ENCODE results near the gene SEC61B.

Gene SEC61B

GRCh38 chr9:99197987-99198386, 24.1 kb upstream of the SEC61B start:
- in situ Hi-C loops (cut with HindIII; ENCODE audit: low pct_unique_long_range_greater_than_20kb, low sequenced_read_pairs) = no loop called here
- peak in 1 of 2 experiments; percentile 2 for DNase-seq (ENCODE audit: low read depth in 1 of 2, low spot score in 1 of 2)
- no peak for TF ChIP-seq JUND (IDR thresholded peaks at IDR 0.05; ENCODE audit: low read depth)

GRCh38 chr9:99199938-99200539, 22.0 kb upstream of the SEC61B start:
- TF ChIP-seq JUND (IDR thresholded peaks at IDR 0.05; ENCODE audit: low read depth) = no peak
- in situ Hi-C loops (cut with HindIII; ENCODE audit: low pct_unique_long_range_greater_than_20kb, low sequenced_read_pairs) = no loop called here

GRCh38 chr9:99201603-99202002, 20.5 kb upstream of the SEC61B start:
- no peak for TF ChIP-seq JUND (IDR thresholded peaks at IDR 0.05; ENCODE audit: low read depth)
- DNase-seq (ENCODE audit: low read depth in 1 of 2, low spot score in 1 of 2) = no peak
- in situ Hi-C loops (cut with HindIII; ENCODE audit: low pct_unique_long_range_greater_than_20kb, low sequenced_read_pairs) = no loop called here

More at GRCh38 chr9:99199938-99200539, 22.0 kb upstream of the SEC61B start:
- DNase-seq (ENCODE audit: low read depth in 1 of 2, low spot score in 1 of 2) = no peak

GRCh38 chr9:99210572-99210971, 11.5 kb upstream of the SEC61B start:
- in situ Hi-C loops (cut with HindIII; ENCODE audit: low pct_unique_long_range_greater_than_20kb, low sequenced_read_pairs) = no loop called here

GRCh38 chr9:99211746-99212145, 10.3 kb upstream of the SEC61B start:
- in situ Hi-C loops (cut with HindIII; ENCODE audit: low pct_unique_long_range_greater_than_20kb, low sequenced_read_pairs) = no loop called here
- no peak for TF ChIP-seq JUND (IDR thresholded peaks at IDR 0.05; ENCODE audit: low read depth)
- no peak for DNase-seq (ENCODE audit: low read depth in 1 of 2, low spot score in 1 of 2)

More at GRCh38 chr9:99210572-99210971, 11.5 kb upstream of the SEC61B start:
- no peak for DNase-seq (ENCODE audit: low read depth in 1 of 2, low spot score in 1 of 2)
- no peak for TF ChIP-seq JUND (IDR thresholded peaks at IDR 0.05; ENCODE audit: low read depth)

- DNase-seq (ENCODE audit: low read depth in 1 of 2, low spot score in 1 of 2) = no peak
- TF ChIP-seq JUND (IDR thresholded peaks at IDR 0.05; ENCODE audit: low read depth) = no peak
- in situ Hi-C loops (cut with HindIII; ENCODE audit: low pct_unique_long_range_greater_than_20kb, low sequenced_read_pairs) = no loop called here
Measured at GRCh38 chr9:99213197-99213596, 8.9 kb upstream of the SEC61B start.

GRCh38 chr9:99216073-99216472, 6.0 kb upstream of the SEC61B start:
- in situ Hi-C loops (cut with HindIII; ENCODE audit: low pct_unique_long_range_greater_than_20kb, low sequenced_read_pairs) = no loop called here
- no peak for DNase-seq (ENCODE audit: low read depth in 1 of 2, low spot score in 1 of 2)
- TF ChIP-seq JUND (IDR thresholded peaks at IDR 0.05; ENCODE audit: low read depth) = no peak

GRCh38 chr9:99220011-99220410, 2.1 kb upstream of the SEC61B start:
- in situ Hi-C loops (cut with HindIII; ENCODE audit: low pct_unique_long_range_greater_than_20kb, low sequenced_read_pairs) = no loop called here
- no peak for TF ChIP-seq JUND (IDR thresholded peaks at IDR 0.05; ENCODE audit: low read depth)
- no peak for DNase-seq (ENCODE audit: low read depth in 1 of 2, low spot score in 1 of 2)

GRCh38 chr9:99221266-99221620, 839 bp upstream of the SEC61B start:
- in situ Hi-C loops (cut with HindIII; ENCODE audit: low pct_unique_long_range_greater_than_20kb, low sequenced_read_pairs) = no loop called here

GRCh38 chr9:99222416-99223270, 561 bp downstream of the SEC61B start:
- in situ Hi-C loops (cut with HindIII; ENCODE audit: low pct_unique_long_range_greater_than_20kb, low sequenced_read_pairs) = no loop called here
- TF ChIP-seq JUND (IDR thresholded peaks at IDR 0.05; ENCODE audit: low read depth) = no peak

More at GRCh38 chr9:99221266-99221620, 839 bp upstream of the SEC61B start:
- TF ChIP-seq JUND (IDR thresholded peaks at IDR 0.05; ENCODE audit: low read depth) = no peak
- DNase-seq (ENCODE audit: low read depth in 1 of 2, low spot score in 1 of 2) = peak in 1 of 2 experiments; percentile 1

GRCh38 chr9:99224445-99224844, 2.4 kb downstream of the SEC61B start:
- in situ Hi-C loops (cut with HindIII; ENCODE audit: low pct_unique_long_range_greater_than_20kb, low sequenced_read_pairs) = no loop called here
- no peak for TF ChIP-seq JUND (IDR thresholded peaks at IDR 0.05; ENCODE audit: low read depth)
- DNase-seq (ENCODE audit: low read depth in 1 of 2, low spot score in 1 of 2) = no peak

More at GRCh38 chr9:99222416-99223270, 561 bp downstream of the SEC61B start:
- no peak for DNase-seq (ENCODE audit: low read depth in 1 of 2, low spot score in 1 of 2)

GRCh38 chr9:99226054-99226453, 4.0 kb downstream of the SEC61B start:
- DNase-seq (ENCODE audit: low read depth in 1 of 2, low spot score in 1 of 2) = no peak
- in situ Hi-C loops (cut with HindIII; ENCODE audit: low pct_unique_long_range_greater_than_20kb, low sequenced_read_pairs) = no loop called here
- TF ChIP-seq JUND (IDR thresholded peaks at IDR 0.05; ENCODE audit: low read depth) = no peak

GRCh38 chr9:99230206-99230605, 8.1 kb downstream of the SEC61B start:
- DNase-seq (ENCODE audit: low read depth in 1 of 2, low spot score in 1 of 2) = no peak
- in situ Hi-C loops (cut with HindIII; ENCODE audit: low pct_unique_long_range_greater_than_20kb, low sequenced_read_pairs) = no loop called here
- no peak for TF ChIP-seq JUND (IDR thresholded peaks at IDR 0.05; ENCODE audit: low read depth)
